ENCODE data around the gene KRTAP10-9. TPM values are rescaled to one million over a fixed set of nuclear protein-coding genes. Genes with fewer than 3 reads are reported as not detected.
"Not testable (repeated sequence)": the region's sequence is repeated elsewhere in the genome, so short reads cannot be mapped to it uniquely, and the experiment has no call there.

Gene KRTAP10-9
- total RNA-seq, 1 donor from 2014 or later: not detected

- not testable (repeated sequence) for DNase-seq (ENCODE audit: low read depth, low spot score)
These were observed 11.8 kb downstream of the KRTAP10-9 start for GRCh38 chr21:44638506-44639330.

DNA sequence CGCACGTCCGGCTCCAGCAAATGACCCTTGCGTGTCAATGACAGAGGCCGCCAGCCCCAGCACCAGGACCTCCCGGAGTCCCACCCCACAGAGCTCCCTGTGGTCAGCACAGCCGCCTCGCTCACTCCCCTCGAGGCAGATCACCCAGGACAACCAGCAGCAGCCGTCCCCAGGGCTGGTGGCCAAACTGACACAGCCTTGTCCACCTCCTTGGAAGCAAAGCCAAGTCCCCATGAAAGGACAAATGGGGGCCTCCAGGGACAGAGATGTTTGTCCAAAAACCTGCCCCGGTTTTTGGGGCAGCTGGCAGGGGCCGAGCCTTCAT is 12.4 kb downstream of the KRTAP10-9 start:
- DNase-seq (ENCODE audit: low read depth, low spot score): no peak

DNA sequence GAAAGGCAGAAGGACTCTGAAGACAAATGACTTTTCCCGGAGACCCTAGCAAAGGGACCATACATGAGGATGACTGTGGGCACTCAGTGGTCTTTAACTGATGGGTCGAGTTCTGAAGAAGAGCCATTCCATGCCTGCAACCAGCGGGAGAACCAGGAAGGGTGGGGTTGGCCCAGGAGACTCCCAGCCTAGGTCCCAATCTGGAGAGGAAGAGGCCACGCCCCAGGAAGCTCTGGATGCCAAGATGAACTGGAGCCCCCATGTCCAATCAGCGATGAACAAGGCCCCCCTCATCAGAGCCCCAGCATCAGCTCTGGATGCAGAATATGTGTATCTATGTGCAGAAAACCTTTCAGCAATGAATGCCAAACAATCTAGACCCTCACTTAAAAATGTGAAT is 13.9 kb downstream of the KRTAP10-9 start:
- DNase-seq (ENCODE audit: low read depth, low spot score): no peak

DNA sequence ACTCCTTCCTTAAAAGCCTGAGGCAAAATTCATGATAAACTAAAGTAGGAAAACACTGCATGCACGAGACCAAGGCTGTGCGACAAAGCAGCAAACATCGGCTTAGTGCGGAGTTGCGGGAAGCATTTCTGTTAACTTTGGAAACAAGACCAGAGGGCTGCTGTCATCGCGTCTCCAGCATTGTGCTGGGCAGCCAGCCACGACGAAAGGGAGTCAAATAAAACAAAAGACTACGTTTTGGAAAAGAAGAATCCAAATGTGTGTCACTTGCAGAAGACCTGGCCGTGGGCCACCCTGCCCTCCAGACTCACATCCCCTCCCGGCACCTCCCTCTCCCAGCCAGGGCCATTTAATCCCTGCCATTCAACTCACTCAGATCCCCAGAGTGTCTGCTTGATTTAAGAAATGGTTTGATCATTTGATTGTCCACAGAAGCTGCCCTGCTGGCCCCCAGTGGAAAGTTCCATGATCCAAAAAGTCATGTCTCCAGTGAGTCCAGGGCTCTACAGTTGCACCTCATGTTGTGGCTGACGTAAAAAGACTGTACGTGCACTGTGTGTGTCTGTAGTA is 16.9 kb downstream of the KRTAP10-9 start:
- DNase-seq (ENCODE audit: low read depth, low spot score): no peak

GRCh38 chr21:44644878-44645277 is 18.0 kb downstream of the KRTAP10-9 start:
- no peak for DNase-seq (ENCODE audit: low read depth, low spot score)

GRCh38 chr21:44646366-44647221 is 19.7 kb downstream of the KRTAP10-9 start, which contains the start of gene KRTAP10-11:
TSS of gene KRTAP10-11 (plus strand) at chr21:44646414. CDS start at chr21:44646459, 45 bp downstream.
- DNase-seq (ENCODE audit: low read depth, low spot score): not testable (repeated sequence)

DNA sequence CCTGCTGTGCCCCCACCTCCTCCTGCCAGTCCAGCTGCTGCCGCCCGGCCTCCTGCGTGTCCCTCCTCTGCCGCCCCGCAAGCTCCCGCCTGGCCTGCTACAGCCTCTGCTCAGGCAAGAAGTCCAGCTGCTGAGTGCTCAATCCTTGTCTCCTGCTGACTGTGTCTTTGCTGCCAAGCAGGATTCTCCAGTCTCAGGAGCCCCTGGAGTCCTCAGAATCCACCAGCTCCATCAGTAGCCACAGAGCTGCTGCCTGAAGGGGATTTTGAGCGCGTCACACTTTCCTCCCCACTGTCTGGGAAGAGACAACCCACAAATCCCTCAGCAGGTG is 20.3 kb downstream of the KRTAP10-9 start:
- no peak for DNase-seq (ENCODE audit: low read depth, low spot score)

GRCh38 chr21:44648557-44649311 is 21.8 kb downstream of the KRTAP10-9 start:
- DNase-seq (ENCODE audit: low read depth, low spot score): no peak

DNA sequence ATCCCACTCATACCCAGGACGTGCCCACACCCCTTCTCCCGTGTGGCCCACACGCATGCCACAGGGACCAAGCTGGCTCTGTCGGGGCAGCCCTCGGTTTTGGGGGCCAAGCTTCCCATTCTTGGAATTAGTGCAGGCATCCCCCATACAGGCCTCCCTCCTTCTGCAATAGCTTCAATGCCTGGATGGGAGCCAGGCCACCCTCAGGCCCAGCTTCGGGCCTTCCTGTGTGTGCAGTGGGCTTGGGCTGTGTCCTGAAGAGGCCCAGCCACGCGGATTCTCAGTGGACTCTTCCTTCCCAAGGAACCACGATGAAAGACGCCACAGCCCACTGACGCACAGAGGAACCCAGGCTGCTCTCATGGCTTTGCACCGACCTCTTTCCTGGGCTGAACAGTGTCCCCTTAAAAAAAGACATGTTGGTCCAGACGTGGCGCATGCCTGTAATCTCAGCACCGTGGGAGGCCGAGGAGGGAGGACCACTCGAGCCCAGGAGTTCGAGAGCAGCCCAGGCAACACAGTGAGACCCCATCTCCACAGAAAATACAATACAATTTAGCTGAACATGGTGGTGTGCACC is 22.7 kb downstream of the KRTAP10-9 start:
- no peak for DNase-seq (ENCODE audit: low read depth, low spot score)

DNA sequence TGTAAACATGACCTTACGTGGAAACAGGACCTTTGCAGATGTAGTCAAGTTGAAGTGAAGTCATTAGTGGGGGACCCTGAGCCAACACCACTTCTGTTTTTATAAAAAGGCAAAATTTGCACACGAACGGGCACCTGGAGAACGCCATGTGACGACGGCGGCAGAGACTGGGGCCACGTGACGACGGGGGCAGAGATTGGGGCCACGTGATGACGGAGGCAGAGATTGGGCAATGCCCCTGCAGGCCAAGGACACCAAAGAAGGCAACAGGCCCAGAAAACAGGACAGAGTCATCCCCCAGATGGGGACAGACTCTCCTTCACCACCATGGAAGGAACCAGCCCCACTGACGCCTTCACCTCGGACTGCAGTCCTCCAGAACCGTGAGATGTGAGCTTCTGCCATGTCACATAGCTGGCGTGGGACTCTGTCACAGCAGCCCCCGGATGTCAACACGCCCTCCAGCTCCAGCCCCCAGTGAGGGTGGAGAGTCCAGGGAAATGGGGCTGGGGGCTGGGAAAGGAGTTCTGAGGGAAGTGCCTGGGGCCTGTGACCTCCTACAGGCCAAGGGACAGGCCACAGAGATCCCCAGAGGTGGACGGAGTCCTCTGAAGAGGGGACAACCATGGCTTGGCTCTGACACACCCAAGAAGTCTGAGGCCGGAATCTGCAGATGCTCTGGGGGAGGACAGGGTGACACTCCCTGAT is 23.5 kb downstream of the KRTAP10-9 start:
- no peak for DNase-seq (ENCODE audit: low read depth, low spot score)

GRCh38 chr21:44650973-44651675 is 24.2 kb downstream of the KRTAP10-9 start:
- no peak for DNase-seq (ENCODE audit: low read depth, low spot score)

DNA sequence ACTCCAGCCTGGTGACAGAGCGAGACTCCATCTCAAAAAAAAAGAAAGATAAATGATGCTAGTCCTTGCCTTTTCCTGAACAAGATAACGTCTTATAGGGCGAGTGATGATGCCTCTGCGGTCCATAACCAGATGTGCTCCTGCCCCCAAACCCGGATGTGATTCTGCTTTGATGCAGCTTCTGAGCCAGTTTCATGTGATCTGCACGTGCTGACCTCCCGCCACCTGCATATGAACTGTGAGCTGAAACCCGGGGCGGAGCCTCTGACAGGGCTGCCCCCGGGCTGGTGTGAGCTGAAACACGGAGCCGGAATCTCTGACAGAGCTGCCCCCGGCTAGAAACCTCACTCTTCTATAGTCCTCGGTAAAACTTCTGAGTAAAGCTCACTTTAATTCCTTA is 26.2 kb downstream of the KRTAP10-9 start:
- no peak for DNase-seq (ENCODE audit: low read depth, low spot score)

- no peak for DNase-seq (ENCODE audit: low read depth, low spot score)
These were observed 27.0 kb downstream of the KRTAP10-9 start for GRCh38 chr21:44653656-44654575.

DNA sequence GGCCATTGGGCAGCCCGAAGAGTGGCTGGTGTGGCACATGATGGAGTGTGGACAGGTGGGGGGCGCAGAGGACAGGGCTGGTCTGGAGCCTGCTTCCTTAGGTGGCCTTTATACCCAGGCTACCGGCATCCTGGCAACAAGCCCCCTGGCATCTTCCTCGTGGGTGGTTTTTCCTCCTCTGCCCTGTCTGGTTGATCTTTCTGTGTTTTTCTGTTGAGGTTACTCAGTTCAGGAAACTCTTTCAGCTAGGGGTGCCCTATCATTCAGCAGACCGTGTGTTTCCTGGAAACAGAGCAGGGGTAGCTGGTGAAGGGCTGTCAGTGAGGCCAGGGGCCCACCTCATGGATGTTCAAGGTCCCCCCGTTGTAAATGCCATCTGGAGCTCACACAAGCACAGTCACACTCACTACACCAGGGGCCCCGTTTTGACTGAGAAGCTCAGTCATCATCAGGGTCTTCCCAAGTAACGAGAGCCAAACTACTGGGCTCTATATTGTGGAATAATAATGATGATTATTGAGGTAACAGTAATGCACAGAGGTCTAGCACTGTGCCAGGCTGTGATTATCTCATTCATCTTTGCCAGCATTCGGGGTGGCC is 27.8 kb downstream of the KRTAP10-9 start, which contains the start of gene KRTAP12-4:
Gene KRTAP12-4, minus strand, starts transcription at position 84 of the 600 bp plus-strand sequence. Its CDS starts 45 bp downstream, at position 39.
- no peak for DNase-seq (ENCODE audit: low read depth, low spot score)

DNA sequence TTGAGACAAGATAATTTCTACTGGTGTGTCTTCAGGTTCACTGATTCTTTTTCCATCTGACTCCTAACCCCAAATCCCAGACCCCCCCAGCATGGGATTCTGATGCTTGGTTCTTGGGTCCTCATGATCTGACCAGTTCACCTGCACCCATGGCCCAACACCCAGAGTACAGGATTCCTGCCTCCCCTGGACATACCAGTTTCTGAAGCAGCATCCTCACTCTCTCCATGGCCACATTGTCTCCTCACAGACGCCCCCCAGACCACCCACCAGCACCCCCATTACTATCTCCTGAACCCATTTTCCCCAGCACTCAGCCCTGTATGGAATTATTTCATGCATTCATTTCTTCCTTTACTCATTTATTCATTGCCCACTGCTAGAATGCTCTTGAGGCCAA is 30.0 kb downstream of the KRTAP10-9 start:
- no peak for DNase-seq (ENCODE audit: low read depth, low spot score)

- no peak for DNase-seq (ENCODE audit: low read depth, low spot score)
These were observed 31.0 kb downstream of the KRTAP10-9 start, which contains the start of gene KRTAP12-3 for GRCh38 chr21:44657635-44658540. TSS of gene KRTAP12-3 (plus strand) at chr21:44657932. CDS start at chr21:44657980, 48 bp downstream.

- DNase-seq (ENCODE audit: low read depth, low spot score): no peak
These were observed 31.6 kb downstream of the KRTAP10-9 start for GRCh38 chr21:44658541-44658910.
